ENCODE data around the gene DUSP2. TPM values are rescaled to one million over a fixed set of nuclear protein-coding genes. Genes with fewer than 3 reads are reported as not detected.
"Not testable (repeated sequence)": the region's sequence is repeated elsewhere in the genome, so short reads cannot be mapped to it uniquely, and the experiment has no call there.

The DUSP2 gene
- total RNA-seq, 1 donor from 2014 or later, result 1.3 TPM

DNA sequence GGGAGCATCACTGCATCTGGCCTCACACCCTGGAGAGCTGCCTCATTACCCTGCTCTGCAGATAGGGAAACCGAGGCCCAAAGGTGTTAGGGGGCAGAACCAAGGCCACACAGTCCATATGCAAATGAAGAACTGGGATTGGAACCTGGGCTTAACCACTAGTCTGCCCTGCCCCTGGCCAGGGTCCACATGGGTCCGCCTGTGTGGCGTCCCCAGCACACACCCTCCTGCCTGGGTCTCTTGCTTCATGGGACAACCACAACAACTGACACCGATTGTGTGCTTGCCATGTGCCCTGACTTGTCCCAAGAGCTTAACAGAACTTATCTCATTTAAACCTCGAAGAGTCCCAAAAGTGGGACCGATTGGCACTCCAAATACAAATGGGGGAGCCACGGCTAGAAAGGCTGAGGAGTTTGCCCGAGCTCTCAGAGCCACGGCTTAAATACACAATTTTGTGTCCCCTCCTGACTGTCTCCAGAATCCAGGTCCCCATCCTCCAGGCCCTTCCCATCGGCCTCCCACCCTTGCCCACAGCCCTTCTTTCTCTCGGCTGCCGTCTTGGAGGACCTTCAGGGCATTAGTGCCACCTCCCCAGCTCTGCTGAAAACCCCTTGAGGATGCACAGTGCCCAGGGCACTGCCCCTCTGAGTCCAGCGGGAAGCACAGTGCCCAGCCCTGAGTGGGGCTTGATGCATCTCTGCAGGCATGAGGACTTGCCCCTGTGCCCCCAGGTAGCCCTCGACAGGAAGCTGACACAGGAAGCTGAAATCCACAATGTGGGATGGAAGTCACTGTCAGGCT, 5.8 kb upstream of the DUSP2 start:
- intact Hi-C loops (cut with DNase I), result no loop called here
- DNase-seq (ENCODE audit: low spot score), result peak; percentile 62

- peak; percentile 44 for DNase-seq (ENCODE audit: low spot score)
- intact Hi-C loops (cut with DNase I), result no loop called here
These were observed 4.9 kb upstream of the DUSP2 start for GRCh38 chr2:96150007-96150640.

GRCh38 chr2:96148410-96149217, 3.4 kb upstream of the DUSP2 start:
- intact Hi-C loops (cut with DNase I), result loop anchor here (5.0 kb wide), 1 partner anchor 119 kb away; the partner anchor contains the start of genes CIAO1 and TMEM127
- peak; percentile 87 for DNase-seq (ENCODE audit: low spot score)

- intact Hi-C loops (cut with DNase I), result loop anchor here (5.0 kb wide), 1 partner anchor 120 kb away; the partner anchor contains the start of genes CIAO1 and TMEM127
- DNase-seq (ENCODE audit: low spot score), result peak; percentile 51
These were observed 2.5 kb upstream of the DUSP2 start for GRCh38 chr2:96147593-96148201.

DNA sequence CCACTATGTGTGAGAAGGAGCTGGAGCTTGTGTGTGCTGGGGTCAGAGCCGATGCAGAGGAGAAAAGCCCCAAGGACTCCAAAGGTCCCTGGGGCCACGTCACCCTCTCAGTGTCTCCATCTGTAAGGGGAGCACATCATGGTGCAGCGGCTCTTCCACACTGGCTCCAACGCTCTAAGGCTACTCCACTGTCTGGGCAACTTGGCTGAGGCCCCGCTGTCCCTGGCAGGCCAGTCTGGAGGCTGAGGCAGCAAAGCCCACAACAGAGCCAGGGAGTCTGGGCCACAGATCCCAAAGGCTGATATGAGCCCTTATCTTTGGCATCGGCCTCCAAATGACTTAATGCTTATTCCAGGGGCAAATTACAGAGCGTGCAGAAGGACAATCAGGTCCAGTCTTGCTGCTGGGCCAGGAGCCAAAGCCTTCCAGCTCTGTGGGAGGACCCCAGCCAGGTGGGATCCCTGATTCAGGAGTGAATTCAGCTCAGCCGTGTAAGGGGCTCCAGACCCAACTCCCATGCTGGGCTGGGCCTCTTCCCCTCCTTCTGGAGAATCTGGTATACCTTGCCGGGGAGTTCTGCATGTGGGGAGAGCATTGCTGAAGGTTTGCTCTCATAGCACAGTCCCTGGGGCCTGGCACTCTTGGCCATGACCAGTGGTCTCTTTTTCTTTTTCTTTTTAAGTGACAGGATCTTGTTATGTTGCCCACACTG, 1.8 kb upstream of the DUSP2 start:
- intact Hi-C loops (cut with DNase I), result loop anchor here (5.0 kb wide), 1 partner anchor 120 kb away; the partner anchor contains the start of genes CIAO1 and TMEM127
- DNase-seq (ENCODE audit: low spot score), result peak; percentile 63

DNA sequence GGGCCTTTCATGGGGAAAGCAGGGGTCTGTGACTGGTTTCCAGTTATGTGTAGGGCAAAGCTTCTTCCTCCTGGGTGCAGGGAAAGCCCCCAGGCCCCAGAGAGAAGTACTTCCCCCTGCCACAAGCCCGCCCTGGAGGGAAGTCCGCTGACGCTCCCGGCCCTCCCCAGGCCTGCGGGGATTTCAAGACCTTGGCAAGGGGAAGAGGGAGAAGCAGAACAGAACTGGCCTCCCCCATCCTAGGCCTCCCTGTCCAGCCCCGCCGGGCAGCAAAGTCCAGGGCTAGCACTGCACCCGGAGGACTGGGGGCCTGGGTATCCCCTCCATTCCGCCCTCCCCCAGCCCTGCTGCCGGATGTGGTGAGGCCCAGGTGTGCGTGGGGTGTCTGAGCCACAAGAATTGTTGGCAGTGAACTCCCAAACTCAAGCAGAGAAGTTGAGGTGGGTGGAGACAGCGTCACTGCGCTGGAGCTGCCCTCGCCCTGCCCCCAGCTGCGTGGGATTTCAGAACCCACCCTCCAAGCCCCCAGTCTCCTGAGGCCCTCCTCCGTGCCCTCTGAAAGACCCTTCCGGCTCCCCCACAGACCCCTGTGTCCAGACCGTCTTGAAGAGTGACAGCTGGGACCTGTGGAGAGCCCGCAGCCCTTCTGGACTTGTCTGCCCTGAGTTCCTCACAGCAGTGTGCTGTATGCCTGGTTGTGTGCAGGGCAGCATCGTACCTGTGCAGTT, 1.1 kb upstream of the DUSP2 start:
- intact Hi-C loops (cut with DNase I), result loop anchor here (5.0 kb wide), 1 partner anchor 121 kb away; the partner anchor contains the start of genes CIAO1 and TMEM127
- peak; percentile 87 for DNase-seq (ENCODE audit: low spot score)

DNA sequence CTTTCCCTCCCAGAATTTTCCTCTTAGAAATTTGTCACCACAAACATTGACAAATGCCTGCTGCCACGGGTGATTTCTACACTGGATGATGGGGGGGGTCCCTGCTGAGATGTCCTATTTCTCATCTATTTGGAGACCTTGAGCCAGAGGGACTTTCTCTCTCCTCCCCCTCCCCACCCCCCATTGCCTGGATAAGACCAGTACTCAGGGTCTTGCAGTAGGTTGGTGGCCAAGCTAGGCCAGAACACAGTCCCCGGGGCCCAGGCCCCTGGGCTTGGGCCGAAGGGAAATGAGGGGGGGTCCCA, 560 bp upstream of the DUSP2 start:
- intact Hi-C loops (cut with DNase I), result loop anchor here (2.0 to 5.0 kb wide), 2 partner anchors 63 to 122 kb away; partner anchors contain the start of genes CIAO1, STARD7 and TMEM127
- no peak for DNase-seq (ENCODE audit: low spot score)

GRCh38 chr2:96144481-96145035, 682 bp downstream of the DUSP2 start:
- intact Hi-C loops (cut with DNase I), result loop anchor here (2.0 to 5.0 kb wide), 2 partner anchors 64 to 123 kb away; partner anchors contain the start of genes CIAO1, STARD7 and TMEM127
- peak; percentile 76 for DNase-seq (ENCODE audit: low spot score)

DNA sequence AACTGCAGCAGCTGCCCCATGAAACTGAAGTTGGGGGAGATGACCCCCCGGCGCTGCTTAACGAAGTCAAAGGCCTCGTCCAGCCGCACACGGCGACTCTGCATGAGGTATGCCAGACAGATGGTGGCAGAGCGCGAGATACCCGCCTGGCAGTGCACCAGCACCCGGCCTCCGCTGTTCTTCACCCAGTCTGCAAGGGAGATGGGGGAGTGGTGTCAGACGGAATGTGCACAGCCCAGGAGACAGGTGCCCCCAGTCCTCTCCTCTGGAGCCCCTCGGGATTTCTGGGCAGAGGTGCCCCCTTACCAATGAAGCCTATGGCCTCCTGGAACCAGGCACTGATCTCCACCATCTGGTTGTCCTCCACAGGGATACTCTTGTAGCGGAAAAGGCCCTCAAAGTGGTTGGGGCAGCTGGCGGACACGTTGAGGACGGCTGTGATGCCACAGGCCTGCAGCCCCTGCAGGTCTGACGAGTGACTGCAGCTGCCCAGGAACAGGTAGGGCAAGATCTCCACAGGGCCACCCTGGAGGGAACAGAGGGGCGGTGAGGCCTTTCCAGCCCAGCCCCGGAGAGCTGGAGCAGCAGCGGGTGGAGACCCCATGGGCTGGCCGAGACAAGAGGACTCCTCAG, 1.3 kb downstream of the DUSP2 start:
- peak; percentile 53 for DNase-seq (ENCODE audit: low spot score)
- intact Hi-C loops (cut with DNase I), result loop anchor here (2.0 kb wide), 1 partner anchor 65 kb away; the partner anchor contains the start of gene STARD7

DNA sequence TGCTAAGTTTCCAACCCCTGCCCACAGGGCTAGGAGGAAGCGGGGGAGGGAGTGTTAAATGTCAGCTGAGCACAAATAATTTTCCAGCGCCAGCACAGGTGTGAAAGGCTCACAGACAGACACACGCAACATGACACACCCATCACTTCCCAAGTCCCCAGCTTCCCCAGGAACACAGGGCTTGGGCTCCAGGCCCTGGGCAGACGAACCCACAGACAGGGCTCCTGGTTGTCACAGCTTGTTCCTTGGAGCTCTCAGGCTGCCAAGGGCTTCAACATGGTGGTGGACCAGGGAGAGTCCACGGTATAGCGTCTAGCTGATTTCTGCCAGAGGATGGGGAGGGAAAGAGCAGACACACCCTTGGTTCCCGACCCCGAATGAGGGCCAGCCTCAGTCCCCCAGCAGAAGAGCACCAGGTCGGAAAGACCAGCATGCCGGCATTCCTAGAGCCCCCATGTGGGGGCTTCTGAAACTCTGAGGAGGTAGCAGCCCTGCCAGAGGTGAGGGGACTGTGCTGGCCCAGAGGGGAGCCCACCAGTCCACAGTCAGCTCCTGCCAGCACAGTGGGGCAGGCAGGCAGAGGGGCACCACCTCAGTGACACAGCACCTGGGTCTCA, 1.9 kb downstream of the DUSP2 start:
- peak; percentile 41 for DNase-seq (ENCODE audit: low spot score)
- intact Hi-C loops (cut with DNase I), result no loop called here

GRCh38 chr2:96142217-96143113, 2.8 kb downstream of the DUSP2 start:
- no peak for DNase-seq (ENCODE audit: low spot score)
- intact Hi-C loops (cut with DNase I), result no loop called here

GRCh38 chr2:96141624-96141967, 3.6 kb downstream of the DUSP2 start:
- intact Hi-C loops (cut with DNase I); DNase-seq (ENCODE audit: low spot score): not testable (repeated sequence)

- intact Hi-C loops (cut with DNase I), result no loop called here
- DNase-seq (ENCODE audit: low spot score), result no peak
These were observed 4.2 kb downstream of the DUSP2 start for GRCh38 chr2:96140941-96141623.

DNA sequence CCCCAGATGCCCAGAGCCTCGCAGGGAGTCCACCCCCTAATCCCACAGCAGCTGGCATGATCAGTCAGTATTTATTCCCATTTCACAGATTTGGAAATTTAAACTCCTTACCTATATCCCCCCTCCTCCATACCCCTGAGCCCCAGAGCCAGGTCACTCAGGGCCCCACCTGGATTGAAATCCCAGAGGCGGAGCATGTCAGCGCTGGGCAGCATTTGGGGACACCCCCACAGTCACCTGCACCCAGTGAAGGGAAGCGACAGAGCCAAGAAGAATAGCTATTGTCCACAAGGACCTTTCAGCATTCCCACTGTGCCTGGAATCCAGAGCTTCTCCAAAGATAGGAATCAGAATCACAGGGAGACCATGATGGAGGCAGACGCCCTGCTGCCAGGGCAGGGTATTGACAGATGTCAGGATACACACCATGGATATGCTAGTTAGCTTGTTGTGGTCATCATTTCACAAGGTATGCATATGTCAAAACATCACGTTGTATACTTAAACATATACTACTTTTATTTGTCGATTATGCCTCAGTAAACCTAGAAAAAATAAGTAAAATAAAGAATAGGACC, 6.0 kb downstream of the DUSP2 start:
- intact Hi-C loops (cut with DNase I), result loop anchor here (5.0 to 10.0 kb wide), 2 partner anchors 33 to 366 kb away; partner anchors contain the start of gene NEURL3
- no peak for DNase-seq (ENCODE audit: low spot score)

Data from cardiac septum (tissue), 1 donor.